ENCODE results near the gene XXYLT1.

Gene XXYLT1

GRCh38 chr3:195270079-195270816, 711 bp downstream of the XXYLT1 start:
- no peaks in the 10 kb centered on the region for H3K36me3 ChIP-seq
- no peaks in the 10 kb centered on the region for H3K9me3 ChIP-seq (ENCODE audit: severe bottlenecking)
- TF ChIP-seq CTCF (IDR thresholded peaks at IDR 0.05; ENCODE audit: low read depth, low read length): 0 out of 2 replicates have a peak, but pooled peaks have one; percentile 11
- no peaks in the 10 kb centered on the region for H3K27me3 ChIP-seq (ENCODE audit: insufficient read depth, low read depth, severe bottlenecking)
- DNase-seq: peak; percentile 53
- peak overlapping the region; percentile 90 for H3K27ac ChIP-seq
- peak overlapping the region; percentile 70 for H3K4me3 ChIP-seq (ENCODE audit: low read depth, low read length)

- Histone ChIP-seq H3K36me3 (no peaks in the 10 kb centered on the region), H3K4me3 (ENCODE audit: low read depth, low read length) (peak overlapping the region; percentile 70), H3K27me3 (ENCODE audit: insufficient read depth, low read depth, severe bottlenecking) (no peaks in the 10 kb centered on the region), H3K27ac (no peak overlapping the region), H3K9me3 (ENCODE audit: severe bottlenecking) (no peaks in the 10 kb centered on the region)
- no peak for DNase-seq
- no peak for TF ChIP-seq CTCF (IDR thresholded peaks at IDR 0.05; ENCODE audit: low read depth, low read length)
Measured at GRCh38 chr3:195269375-195270078, 1.4 kb downstream of the XXYLT1 start.

GRCh38 chr3:195268576-195269309, 2.2 kb downstream of the XXYLT1 start:
- Histone ChIP-seq H3K4me3 (ENCODE audit: low read depth, low read length) (no peak overlapping the region), H3K9me3 (ENCODE audit: severe bottlenecking) (no peaks in the 10 kb centered on the region), H3K27me3 (ENCODE audit: insufficient read depth, low read depth, severe bottlenecking) (no peaks in the 10 kb centered on the region), H3K27ac (no peak overlapping the region), H3K36me3 (no peaks in the 10 kb centered on the region)
- DNase-seq: no peak
- no peak for TF ChIP-seq CTCF (IDR thresholded peaks at IDR 0.05; ENCODE audit: low read depth, low read length)

- Histone ChIP-seq H3K4me3 (ENCODE audit: low read depth, low read length) (no peak overlapping the region), H3K36me3 (no peaks in the 10 kb centered on the region), H3K9me3 (ENCODE audit: severe bottlenecking) (no peaks in the 10 kb centered on the region), H3K27me3 (ENCODE audit: insufficient read depth, low read depth, severe bottlenecking) (no peaks in the 10 kb centered on the region), H3K27ac (no peak overlapping the region)
- DNase-seq: no peak
- TF ChIP-seq CTCF (IDR thresholded peaks at IDR 0.05; ENCODE audit: low read depth, low read length): no peak
Measured at GRCh38 chr3:195267096-195267495, 3.9 kb downstream of the XXYLT1 start.

GRCh38 chr3:195266428-195266827, 4.5 kb downstream of the XXYLT1 start:
- no peak for DNase-seq
- no peaks in the 10 kb centered on the region for H3K27me3 ChIP-seq (ENCODE audit: insufficient read depth, low read depth, severe bottlenecking)

More at GRCh38 chr3:195266428-195266827, 4.5 kb downstream of the XXYLT1 start:
- H3K9me3 ChIP-seq (ENCODE audit: severe bottlenecking): no peaks in the 10 kb centered on the region
- no peak overlapping the region for H3K4me3 ChIP-seq (ENCODE audit: low read depth, low read length)
- no peaks in the 10 kb centered on the region for H3K36me3 ChIP-seq
- H3K27ac ChIP-seq: no peak overlapping the region
- no peak for TF ChIP-seq CTCF (IDR thresholded peaks at IDR 0.05; ENCODE audit: low read depth, low read length)
